ENCODE results near the gene GADD45B. TPM values are rescaled to one million over a fixed set of nuclear protein-coding genes. Genes with fewer than 3 reads are reported as not detected.

GADD45B gene
- total and polyA plus RNA-seq, 2 donors (not counting 1 experiment from before 2014, with no cell fraction given), result 32.5 to 61.7 TPM

GRCh38 chr19:2478756-2479555 is 3.0 kb downstream of the GADD45B start:
- Histone ChIP-seq H3K9ac (ENCODE audit: insufficient read depth, low read length) (no peak overlapping the region), H2AFZ (ENCODE audit: low read length) (no peak overlapping the region), H3K9me3 (ENCODE audit: control insufficient read depth, insufficient read depth, low read depth, low read length) (peaks cover 1% of the 10 kb centered on the region), H3K27me3 (ENCODE audit: control insufficient read depth, insufficient read depth, low read length) (no peaks in the 10 kb centered on the region), H3K4me3 (replicated peaks in 1 of 4; ENCODE audit: control extremely low read depth in 1 of 4, insufficient read depth in 1 of 4, low read depth in 3 of 4, low read length in 4 of 4) (peak overlapping the region; percentile 90 to 100 (median 94)), H3K4me1 (ENCODE audit: control insufficient read depth, extremely low read depth, insufficient read depth, low read length) (no peaks in the 10 kb centered on the region), H3K27ac (ENCODE audit: insufficient read depth, low read length) (peak overlapping the region; percentile 1), H3K79me2 (ENCODE audit: control insufficient read depth, insufficient read depth, low read length) (peaks cover 23% of the 10 kb centered on the region), H3K36me3 (ENCODE audit: control insufficient read depth, insufficient read depth, low read length) (peaks cover 8% of the 10 kb centered on the region), H3K4me2 (ENCODE audit: extremely low read depth, insufficient read depth, low read length) (peak overlapping the region; percentile 29), H4K20me1 (ENCODE audit: control insufficient read depth, extremely low read depth, insufficient read depth, low read length) (no peaks in the 10 kb centered on the region)
- TF ChIP-seq CTCF (conservative IDR thresholded peaks at IDR 0.05 in 1 of 2, IDR thresholded peaks at IDR 0.05 in 1 of 2; ENCODE audit: low read depth in 1 of 2, low read length in 2 of 2) (no peak), EZH2 (IDR thresholded peaks at IDR 0.05; ENCODE audit: low read length, missing control alignments) (no peak)
- DNase-seq (ENCODE audit: low read depth in 2 of 2), result peak; percentile 74 to 87

- Histone ChIP-seq H3K4me1 (ENCODE audit: control insufficient read depth, extremely low read depth, insufficient read depth, low read length) (no peaks in the 10 kb centered on the region), H3K4me3 (replicated peaks in 1 of 4; ENCODE audit: control extremely low read depth in 1 of 4, insufficient read depth in 1 of 4, low read depth in 3 of 4, low read length in 4 of 4) (peak overlapping the region in 1 of 4 experiments; percentile 92), H3K9ac (ENCODE audit: insufficient read depth, low read length) (no peak overlapping the region), H3K9me3 (ENCODE audit: control insufficient read depth, insufficient read depth, low read depth, low read length) (peaks cover 1% of the 10 kb centered on the region), H3K4me2 (ENCODE audit: extremely low read depth, insufficient read depth, low read length) (no peak overlapping the region), H2AFZ (ENCODE audit: low read length) (no peak overlapping the region), H3K79me2 (ENCODE audit: control insufficient read depth, insufficient read depth, low read length) (peaks cover 23% of the 10 kb centered on the region), H4K20me1 (ENCODE audit: control insufficient read depth, extremely low read depth, insufficient read depth, low read length) (no peaks in the 10 kb centered on the region), H3K36me3 (ENCODE audit: control insufficient read depth, insufficient read depth, low read length) (peaks cover 8% of the 10 kb centered on the region), H3K27ac (ENCODE audit: insufficient read depth, low read length) (no peak overlapping the region), H3K27me3 (ENCODE audit: control insufficient read depth, insufficient read depth, low read length) (no peaks in the 10 kb centered on the region)
- no peak for DNase-seq (ENCODE audit: low read depth in 2 of 2)
- TF ChIP-seq EZH2 (IDR thresholded peaks at IDR 0.05; ENCODE audit: low read length, missing control alignments) (no peak), CTCF (conservative IDR thresholded peaks at IDR 0.05 in 1 of 2, IDR thresholded peaks at IDR 0.05 in 1 of 2; ENCODE audit: low read depth in 1 of 2, low read length in 2 of 2) (peak in 1 of 2 donors; percentile 30)
Measured at GRCh38 chr19:2479556-2480194, 3.7 kb downstream of the GADD45B start.

GRCh38 chr19:2481466-2481865 is 5.5 kb downstream of the GADD45B start:
- H3K27ac ChIP-seq (ENCODE audit: insufficient read depth, low read length), result no peak overlapping the region
- no peak overlapping the region for H3K4me3 ChIP-seq (replicated peaks in 1 of 4; ENCODE audit: control extremely low read depth in 1 of 4, insufficient read depth in 1 of 4, low read depth in 3 of 4, low read length in 4 of 4)
- TF ChIP-seq CTCF (conservative IDR thresholded peaks at IDR 0.05 in 1 of 2, IDR thresholded peaks at IDR 0.05 in 1 of 2; ENCODE audit: low read depth in 1 of 2, low read length in 2 of 2) (no peak), EZH2 (IDR thresholded peaks at IDR 0.05; ENCODE audit: low read length, missing control alignments) (no peak)
- H2AFZ ChIP-seq (ENCODE audit: low read length), result no peak overlapping the region
- H4K20me1 ChIP-seq (ENCODE audit: control insufficient read depth, extremely low read depth, insufficient read depth, low read length), result no peaks in the 10 kb centered on the region
- H3K9ac ChIP-seq (ENCODE audit: insufficient read depth, low read length), result no peak overlapping the region
- H3K4me1 ChIP-seq (ENCODE audit: control insufficient read depth, extremely low read depth, insufficient read depth, low read length), result no peaks in the 10 kb centered on the region
- peaks cover 1% of the 10 kb centered on the region for H3K9me3 ChIP-seq (ENCODE audit: control insufficient read depth, insufficient read depth, low read depth, low read length)
- no peak for DNase-seq (ENCODE audit: low read depth in 2 of 2)
- H3K36me3 ChIP-seq (ENCODE audit: control insufficient read depth, insufficient read depth, low read length), result peaks cover 8% of the 10 kb centered on the region
- H3K79me2 ChIP-seq (ENCODE audit: control insufficient read depth, insufficient read depth, low read length), result peaks cover 18% of the 10 kb centered on the region
- no peak overlapping the region for H3K4me2 ChIP-seq (ENCODE audit: extremely low read depth, insufficient read depth, low read length)
- no peaks in the 10 kb centered on the region for H3K27me3 ChIP-seq (ENCODE audit: control insufficient read depth, insufficient read depth, low read length)

Data from fibroblast of lung (primary cell).